OCI-LY7 (cell line): ENCODE data around the gene ORC4.

Source experiments
- CTCF ChIP-seq: fragments of 200-600 bp; sonication (generic); conservative IDR thresholded peaks from 2 replicates; pipeline ENCODE4 v1.5.1; 2014; ENCODE audit warnings: mild to moderate bottlenecking, antibody characterized with exemption, low read length, moderate library complexity, mixed read lengths
- EZH2phosphoT487 ChIP-seq: fragments of 200-600 bp; sonication (generic); IDR thresholded peaks from 2 replicates; pipeline ENCODE4 v1.6.1; 2018; ENCODE audit warnings: low read depth, borderline replicate concordance, mild to moderate bottlenecking, mixed run types, antibody characterized with exemption, low read length, moderate library complexity, mixed read lengths

GRCh38 chr2:148026573-148026972, 6.0 kb upstream of the ORC4 start:
- TF ChIP-seq CTCF: no peak
- no peak for TF ChIP-seq EZH2phosphoT487
